DOHH2 (cell line): ENCODE data around the gene CCDC85C.

ENCODE experiments used
- EZH2phosphoT487 ChIP-seq: fragments of 200-600 bp; sonication (generic); IDR thresholded peaks from 2 replicates; pipeline ENCODE4 v1.6.1; 2017; ENCODE audit warnings: borderline replicate concordance, mild to moderate bottlenecking, antibody characterized with exemption, low read length, moderate library complexity, mixed read lengths
- TF ChIP-seq, protein P1 (sequence below): fragments of 200-600 bp; sonication (generic); IDR thresholded peaks from one replicate; pipeline ENCODE4 v1.5.1; 2014; ENCODE audit warnings: antibody characterized with exemption, mild to moderate bottlenecking, low read depth, low read length; ENCODE audit not compliant: poor library complexity, severe bottlenecking

GRCh38 chr14:99461411-99462085 is 142.5 kb downstream of the CCDC85C start:
- TF ChIP-seq, protein P1, sequence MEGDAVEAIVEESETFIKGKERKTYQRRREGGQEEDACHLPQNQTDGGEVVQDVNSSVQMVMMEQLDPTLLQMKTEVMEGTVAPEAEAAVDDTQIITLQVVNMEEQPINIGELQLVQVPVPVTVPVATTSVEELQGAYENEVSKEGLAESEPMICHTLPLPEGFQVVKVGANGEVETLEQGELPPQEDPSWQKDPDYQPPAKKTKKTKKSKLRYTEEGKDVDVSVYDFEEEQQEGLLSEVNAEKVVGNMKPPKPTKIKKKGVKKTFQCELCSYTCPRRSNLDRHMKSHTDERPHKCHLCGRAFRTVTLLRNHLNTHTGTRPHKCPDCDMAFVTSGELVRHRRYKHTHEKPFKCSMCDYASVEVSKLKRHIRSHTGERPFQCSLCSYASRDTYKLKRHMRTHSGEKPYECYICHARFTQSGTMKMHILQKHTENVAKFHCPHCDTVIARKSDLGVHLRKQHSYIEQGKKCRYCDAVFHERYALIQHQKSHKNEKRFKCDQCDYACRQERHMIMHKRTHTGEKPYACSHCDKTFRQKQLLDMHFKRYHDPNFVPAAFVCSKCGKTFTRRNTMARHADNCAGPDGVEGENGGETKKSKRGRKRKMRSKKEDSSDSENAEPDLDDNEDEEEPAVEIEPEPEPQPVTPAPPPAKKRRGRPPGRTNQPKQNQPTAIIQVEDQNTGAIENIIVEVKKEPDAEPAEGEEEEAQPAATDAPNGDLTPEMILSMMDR: no peak
- TF ChIP-seq EZH2phosphoT487: no peak
